Measurements from ENCODE around the gene METRN.

METRN gene

GRCh38 chr16:693364-693763 lies 21.6 kb upstream of the METRN start:
- no peak for DNase-seq

GRCh38 chr16:693766-694165 lies 21.2 kb upstream of the METRN start:
- DNase-seq: no peak

- peak in 2 of 3 experiments; percentile 55 to 59 for DNase-seq
Measured at GRCh38 chr16:694187-694862, 20.6 kb upstream of the METRN start.

- DNase-seq: no peak
Measured at GRCh38 chr16:694863-695354, 20.0 kb upstream of the METRN start.

GRCh38 chr16:695355-696089 lies 19.4 kb upstream of the METRN start:
- DNase-seq: peak; percentile 86 to 96 (median 94)

- no peak for DNase-seq
Measured at GRCh38 chr16:698911-699671, 15.8 kb upstream of the METRN start.

GRCh38 chr16:700684-701584 lies 14.0 kb upstream of the METRN start:
- no peak for DNase-seq

GRCh38 chr16:702341-702740 lies 12.6 kb upstream of the METRN start:
- no peak for DNase-seq

- DNase-seq: no peak
Measured at GRCh38 chr16:703406-703805, 11.5 kb upstream of the METRN start.

GRCh38 chr16:704047-704446 lies 10.9 kb upstream of the METRN start:
- DNase-seq: no peak

GRCh38 chr16:704552-705380 lies 10.2 kb upstream of the METRN start:
- DNase-seq: peak in 2 of 3 experiments; percentile 47 to 54

- DNase-seq: peak; percentile 88 to 98 (median 92)
Measured at GRCh38 chr16:705431-706188, 9.3 kb upstream of the METRN start, which contains the start of gene FBXL16. FBXL16 (minus strand) TSS chr16:705801; CDS start chr16:697405, 8,396 bp downstream.

- DNase-seq: peak; percentile 41 to 81 (median 79)
Measured at GRCh38 chr16:706189-707061, 8.5 kb upstream of the METRN start.

- peak; percentile 25 to 69 (median 66) for DNase-seq
Measured at GRCh38 chr16:707062-707538, 7.8 kb upstream of the METRN start.

GRCh38 chr16:708019-708418 lies 6.9 kb upstream of the METRN start:
- DNase-seq: no peak

- DNase-seq: no peak
Measured at GRCh38 chr16:708959-709358, 6.0 kb upstream of the METRN start.

- DNase-seq: peak; percentile 95 to 99 (median 98)
Measured at GRCh38 chr16:709566-710499, 5.1 kb upstream of the METRN start.

GRCh38 chr16:710500-711075 lies 4.3 kb upstream of the METRN start:
- peak in 1 of 3 experiments; percentile 70 for DNase-seq
